SK-N-DZ (cell line): Measurements from ENCODE around the gene MYZAP.

Experiments used
- DNase-seq: peaks from one replicate; pipeline ENCODE4 v3.0.0-alpha.2; 2015; ENCODE audit warnings: low spot score

MYZAP gene

GRCh38 chr15:57691082-57691481 is 99.4 kb downstream of the MYZAP start:
- DNase-seq, result no peak

- DNase-seq, result no peak
These were observed 101.0 kb downstream of the MYZAP start for GRCh38 chr15:57692709-57693108.

- DNase-seq, result no peak
These were observed 102.6 kb downstream of the MYZAP start for GRCh38 chr15:57694279-57694678.

DNA sequence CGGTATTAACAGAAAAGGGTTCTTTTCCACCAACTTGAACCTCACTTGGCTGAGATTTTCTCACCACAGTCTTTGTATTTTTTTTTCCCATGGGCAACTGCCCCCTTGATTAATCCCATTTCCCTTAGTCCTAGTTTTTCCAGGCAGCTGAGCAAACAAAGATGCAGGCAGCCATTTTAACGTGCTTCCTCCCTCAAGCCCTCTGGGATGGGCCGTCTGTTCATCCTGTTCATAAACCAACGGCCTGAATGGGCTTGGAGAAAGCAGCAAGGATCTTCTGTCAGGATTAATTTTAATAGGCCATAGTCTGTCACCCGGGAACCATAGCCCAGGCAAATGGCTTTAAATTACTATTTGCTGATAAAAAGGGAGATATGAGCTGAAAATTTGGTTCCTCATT is 104.4 kb downstream of the MYZAP start:
- DNase-seq, result peak; percentile 34

- no peak for DNase-seq
These were observed 105.9 kb downstream of the MYZAP start for GRCh38 chr15:57697588-57697987.

GRCh38 chr15:57698243-57698642 is 106.5 kb downstream of the MYZAP start:
- no peak for DNase-seq

DNA sequence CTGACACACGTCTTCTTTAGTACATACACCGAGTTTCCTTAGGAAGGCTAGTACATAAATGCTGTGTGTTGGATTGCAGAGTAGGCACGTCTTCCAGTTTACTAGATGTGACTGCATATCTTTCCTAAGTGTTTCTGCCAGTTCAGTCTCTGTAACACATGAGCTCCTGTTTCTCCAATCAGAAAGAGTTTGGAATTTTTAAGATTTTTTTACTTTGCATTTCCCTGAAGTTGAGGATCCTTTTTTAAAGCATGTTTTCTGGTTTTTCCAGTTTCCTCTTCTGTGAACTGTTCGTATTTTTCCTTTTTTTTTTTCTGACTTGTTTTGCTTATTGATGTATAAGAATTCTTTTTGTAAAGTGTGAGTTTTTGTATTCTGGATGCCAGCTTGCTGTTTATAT is 107.3 kb downstream of the MYZAP start:
- DNase-seq, result no peak

- DNase-seq, result no peak
These were observed 111.7 kb downstream of the MYZAP start for GRCh38 chr15:57703387-57703786.

DNA sequence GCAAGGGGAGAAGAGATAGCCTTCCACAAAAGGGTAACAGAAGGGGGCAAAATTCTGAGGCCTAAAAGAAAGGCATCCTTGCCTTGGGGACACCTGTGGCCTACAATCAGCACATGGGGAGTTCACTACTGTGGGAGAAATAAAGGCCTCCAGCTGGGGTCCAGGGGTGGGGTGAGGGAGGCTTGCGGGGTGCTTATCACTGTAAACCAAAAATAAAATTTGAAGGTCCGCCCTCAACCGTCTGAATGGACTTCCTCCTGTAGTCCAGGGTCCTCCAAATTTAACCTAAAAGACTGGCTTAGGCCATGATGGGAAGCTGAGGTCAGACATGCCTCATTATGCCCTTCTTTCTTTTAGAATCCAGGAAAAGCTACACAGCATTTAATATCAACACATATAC is 112.7 kb downstream of the MYZAP start:
- DNase-seq, result no peak

GRCh38 chr15:57705746-57706404 is 114.2 kb downstream of the MYZAP start:
- DNase-seq, result no peak

DNA sequence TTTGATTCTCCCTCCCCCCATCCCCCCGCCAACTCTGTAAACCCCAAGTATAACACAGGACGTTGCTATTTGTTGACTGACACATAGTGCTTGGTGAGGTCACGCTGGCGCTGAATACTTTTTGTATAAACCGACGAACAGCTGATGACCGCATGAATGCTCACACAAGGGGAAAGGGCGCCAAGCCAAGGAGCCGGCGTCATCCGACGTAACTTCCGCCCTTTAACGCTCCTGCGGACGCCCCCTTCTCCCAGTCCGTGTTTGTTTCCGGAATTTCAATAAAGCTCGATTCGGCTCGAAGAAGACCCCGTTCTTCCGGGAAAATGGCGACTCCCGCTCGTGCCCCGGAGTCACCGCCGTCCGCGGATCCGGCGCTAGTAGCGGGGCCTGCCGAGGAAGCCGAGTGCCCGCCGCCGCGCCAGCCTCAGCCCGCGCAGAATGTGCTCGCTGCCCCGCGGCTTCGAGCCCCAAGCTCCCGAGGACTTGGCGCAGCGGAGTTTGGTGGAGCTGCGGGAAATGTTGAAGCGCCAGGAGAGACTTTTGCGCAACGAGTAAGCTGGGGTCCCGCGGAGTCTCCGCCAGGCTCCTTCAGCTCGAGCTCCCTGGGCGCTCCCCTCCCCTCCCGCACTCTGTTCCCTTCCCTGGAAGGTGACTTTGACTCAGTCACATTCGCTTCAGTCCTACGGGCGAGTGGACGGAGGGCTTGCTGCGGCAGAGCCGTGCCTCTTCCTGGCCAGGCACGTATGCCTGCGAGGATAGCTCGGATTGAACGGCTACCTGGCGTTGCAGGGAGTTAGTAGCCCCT is 114.9 kb downstream of the MYZAP start, which contains the start of gene POLR2M:
Gene POLR2M (plus strand): TSS at position 310 of the 805 bp plus-strand sequence. CDS start 129 bp downstream, at position 439.
- DNase-seq, result peak; percentile 95

GRCh38 chr15:57708047-57708446 is 116.3 kb downstream of the MYZAP start:
- DNase-seq, result no peak

- DNase-seq, result no peak
These were observed 126.6 kb downstream of the MYZAP start for GRCh38 chr15:57718309-57718708.

DNA sequence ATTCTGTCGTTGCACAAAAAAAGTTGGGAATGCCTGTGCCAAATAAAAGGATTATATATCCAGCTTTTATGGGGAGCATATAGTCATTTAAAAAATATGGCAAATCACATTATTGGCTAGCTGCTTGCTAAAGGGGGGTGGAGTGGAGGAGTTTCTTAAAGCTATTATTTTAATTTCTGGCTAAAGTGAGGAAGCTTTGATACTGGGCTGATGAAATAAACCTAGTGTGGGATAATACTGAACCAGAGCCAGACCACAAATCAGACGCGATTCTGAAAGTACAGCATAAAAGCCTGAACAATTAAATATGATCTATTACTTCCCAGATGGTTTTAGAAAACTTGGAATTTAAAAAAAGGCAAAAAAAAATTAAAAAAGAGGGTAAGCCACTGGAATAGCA is 129.2 kb downstream of the MYZAP start:
- no peak for DNase-seq

GRCh38 chr15:57726411-57726810 is 134.7 kb downstream of the MYZAP start:
- DNase-seq, result no peak

- no peak for DNase-seq
These were observed 135.3 kb downstream of the MYZAP start for GRCh38 chr15:57727031-57727430.

DNA sequence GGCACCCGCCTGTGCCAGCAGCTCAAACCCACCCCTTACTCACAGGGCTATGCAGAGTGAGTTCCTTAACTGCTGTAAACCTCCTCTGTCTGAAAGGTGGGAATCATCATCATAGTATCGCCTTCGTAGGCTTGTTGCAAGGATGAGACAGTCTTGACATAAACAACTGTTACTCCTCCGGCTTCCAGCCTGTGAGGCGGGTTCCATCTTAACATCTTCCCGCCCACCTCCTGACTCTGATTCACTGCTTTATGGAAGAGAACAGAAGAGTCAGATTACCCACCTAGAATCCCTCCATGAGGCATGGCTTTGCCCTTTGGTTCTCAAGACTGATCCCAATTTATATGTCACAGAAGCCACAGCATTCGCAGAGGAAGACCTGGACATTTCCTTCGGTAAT is 136.7 kb downstream of the MYZAP start:
- DNase-seq, result no peak

GRCh38 chr15:57730876-57731275 is 139.2 kb downstream of the MYZAP start:
- DNase-seq, result no peak

GRCh38 chr15:57731530-57732103 is 139.9 kb downstream of the MYZAP start:
- DNase-seq, result peak; percentile 28

- DNase-seq, result peak; percentile 42
These were observed 141.0 kb downstream of the MYZAP start for GRCh38 chr15:57732526-57733331.

- DNase-seq, result no peak
These were observed 143.2 kb downstream of the MYZAP start for GRCh38 chr15:57734860-57735259.
